Activated CD4-positive, alpha-beta T cell treated with anti-CD3 and anti-CD28 coated beads for 4 hours (primary cell): Measurements from ENCODE around the gene PLXNC1.

Source experiments
- DNase-seq, 2 donors: peaks; one replicate each; pipeline ENCODE4 v3.0.0-alpha.2; 2020

PLXNC1 gene

GRCh38 chr12:94147991-94148738 is at the start of gene PLXNC1:
Gene PLXNC1 (plus strand): TSS chr12:94148577. CDS start chr12:94148972, 395 bp downstream.
- DNase-seq = peak; percentile 66 to 71

GRCh38 chr12:94099191-94099590 is 49.2 kb upstream of the PLXNC1 start:
- no peak for DNase-seq

- DNase-seq = no peak
These were observed 48.7 kb upstream of the PLXNC1 start for GRCh38 chr12:94099632-94100031.

GRCh38 chr12:94100211-94100627 is 48.2 kb upstream of the PLXNC1 start:
- peak in 1 of 2 donors; percentile 7 for DNase-seq

GRCh38 chr12:94100990-94101737 is 47.2 kb upstream of the PLXNC1 start:
- DNase-seq = peak; percentile 75 to 80

- peak; percentile 81 to 86 for DNase-seq
These were observed 46.4 kb upstream of the PLXNC1 start for GRCh38 chr12:94101738-94102660.

- no peak for DNase-seq
These were observed 44.4 kb upstream of the PLXNC1 start for GRCh38 chr12:94103986-94104385.

GRCh38 chr12:94107910-94108309 is 40.5 kb upstream of the PLXNC1 start:
- no peak for DNase-seq

GRCh38 chr12:94109160-94109559 is 39.2 kb upstream of the PLXNC1 start:
- peak; percentile 46 to 60 for DNase-seq

GRCh38 chr12:94110258-94110657 is 38.1 kb upstream of the PLXNC1 start:
- no peak for DNase-seq

- no peak for DNase-seq
These were observed 37.1 kb upstream of the PLXNC1 start for GRCh38 chr12:94111302-94111701.

- no peak for DNase-seq
These were observed 36.3 kb upstream of the PLXNC1 start for GRCh38 chr12:94112121-94112520.

GRCh38 chr12:94114166-94114565 is 34.2 kb upstream of the PLXNC1 start:
- DNase-seq = no peak

GRCh38 chr12:94116191-94116590 is 32.2 kb upstream of the PLXNC1 start:
- no peak for DNase-seq

GRCh38 chr12:94121886-94122285 is 26.5 kb upstream of the PLXNC1 start:
- no peak for DNase-seq

- no peak for DNase-seq
These were observed 25.8 kb upstream of the PLXNC1 start for GRCh38 chr12:94122591-94122990.

- DNase-seq = no peak
These were observed 25.2 kb upstream of the PLXNC1 start for GRCh38 chr12:94123127-94123526.

GRCh38 chr12:94126067-94126466 is 22.3 kb upstream of the PLXNC1 start:
- DNase-seq = no peak

- no peak for DNase-seq
These were observed 20.9 kb upstream of the PLXNC1 start for GRCh38 chr12:94127239-94128131.

GRCh38 chr12:94128280-94128679 is 20.1 kb upstream of the PLXNC1 start:
- DNase-seq = no peak

GRCh38 chr12:94133964-94134795 is 14.2 kb upstream of the PLXNC1 start:
- DNase-seq = peak; percentile 32 to 33
